ENCODE measurements around the gene LCN1.

- TF ChIP-seq MXI1 (conservative IDR thresholded peaks at IDR 0.05; ENCODE audit: poor library complexity, severe bottlenecking) (no peak), CTCF (IDR thresholded peaks at IDR 0.05; ENCODE audit: poor library complexity, severe bottlenecking) (no peak), POLR2AphosphoS5 (IDR thresholded peaks at IDR 0.05) (no peak)
These were observed 46.1 kb downstream of the LCN1 start for GRCh38 chr9:135567311-135567710.

Data from neural cell (in vitro differentiated cells).